ENCODE data around the gene SEC24D.
A peak's percentile ranks its signal among the peaks of the same experiment; 100 is the strongest.
"Not testable (repeated sequence)": the region's sequence is repeated elsewhere in the genome, so short reads cannot be mapped to it uniquely, and the experiment has no call there.

The SEC24D gene

DNA sequence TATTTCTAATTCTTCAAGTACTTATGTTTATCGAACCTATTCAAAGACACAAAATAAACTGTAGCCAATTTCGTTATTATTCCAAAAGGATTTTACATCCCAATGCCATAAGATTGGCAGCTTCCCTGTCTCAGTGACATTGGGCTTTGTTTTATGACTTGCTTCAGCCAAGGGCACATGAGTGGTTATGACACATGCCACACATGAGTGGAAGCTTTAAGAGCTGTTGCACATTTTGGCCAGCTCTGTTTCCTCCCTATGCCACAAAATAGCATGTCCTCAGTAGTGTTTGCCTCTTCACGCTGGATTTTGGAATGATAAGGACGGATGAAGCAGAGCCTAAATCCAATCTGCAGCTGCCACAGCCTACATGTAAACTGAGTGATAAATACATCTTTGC, 21.9 kb downstream of the SEC24D start:
- no peak for DNase-seq

DNA sequence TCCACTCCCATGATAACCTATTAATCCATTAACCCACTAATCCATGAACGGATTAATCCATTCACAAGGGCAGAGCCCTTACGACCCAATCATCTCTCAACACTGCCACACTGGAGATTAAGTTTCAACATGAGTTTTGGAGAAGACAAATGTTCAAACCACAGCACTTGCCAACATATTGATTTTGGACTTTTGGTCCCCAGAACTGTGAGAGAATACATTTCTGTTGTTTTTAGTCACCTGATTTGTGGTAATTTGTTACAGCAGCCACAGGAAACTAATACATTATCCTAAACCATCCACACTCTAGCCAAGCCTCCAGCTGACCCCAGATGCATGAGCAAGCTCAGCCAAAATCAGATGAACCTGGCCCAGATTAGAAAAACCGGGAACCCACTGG, 22.4 kb downstream of the SEC24D start:
- DNase-seq: no peak

- DNase-seq: no peak
Measured at GRCh38 chr4:118811832-118812231, 24.1 kb downstream of the SEC24D start.

- no peak for DNase-seq
Measured at GRCh38 chr4:118810991-118811764, 24.7 kb downstream of the SEC24D start.

DNA sequence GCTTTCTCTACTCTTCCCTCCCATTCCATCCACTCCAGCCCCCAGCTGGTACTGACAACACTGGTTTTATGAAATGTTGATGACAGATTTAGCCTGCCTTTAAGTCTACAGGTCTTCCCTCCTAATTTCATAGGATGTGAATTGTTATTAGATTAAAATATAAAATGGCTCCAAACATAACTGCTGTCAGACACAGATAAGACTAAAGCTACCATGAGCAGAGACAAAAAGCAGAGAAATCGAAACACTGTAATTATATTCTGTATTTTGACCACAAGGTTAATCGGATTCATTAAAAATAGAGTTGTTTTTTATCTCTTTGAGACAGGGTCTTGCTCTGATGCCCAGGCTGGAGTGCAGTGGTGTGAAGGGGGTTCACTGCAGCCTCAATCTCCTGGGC, 28.3 kb downstream of the SEC24D start:
- no peak for DNase-seq

DNA sequence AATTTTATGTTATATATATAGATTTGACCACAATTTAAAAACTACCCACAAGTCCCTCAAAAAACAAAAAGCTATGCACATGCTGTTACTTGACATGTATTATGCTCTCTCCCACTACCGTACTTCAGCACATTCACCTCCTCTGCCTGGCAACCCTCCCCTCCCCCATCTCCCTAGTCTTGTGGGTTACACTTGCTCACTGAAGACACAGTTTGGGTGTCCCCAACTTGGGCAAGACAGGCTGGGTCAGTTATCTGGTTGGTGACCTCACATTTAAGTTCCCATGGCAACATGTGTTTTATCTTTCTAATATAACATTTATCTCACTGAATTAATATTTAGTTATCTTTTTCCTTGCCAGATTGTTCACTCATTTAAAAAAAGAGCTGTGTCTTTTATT, 32.7 kb downstream of the SEC24D start:
- no peak for DNase-seq

GRCh38 chr4:118801895-118802575, 33.9 kb downstream of the SEC24D start:
- no peak for DNase-seq

- DNase-seq: peak in 2 of 56 donors; percentile 6 to 16
Measured at GRCh38 chr4:118799231-118799942, 36.5 kb downstream of the SEC24D start.

DNA sequence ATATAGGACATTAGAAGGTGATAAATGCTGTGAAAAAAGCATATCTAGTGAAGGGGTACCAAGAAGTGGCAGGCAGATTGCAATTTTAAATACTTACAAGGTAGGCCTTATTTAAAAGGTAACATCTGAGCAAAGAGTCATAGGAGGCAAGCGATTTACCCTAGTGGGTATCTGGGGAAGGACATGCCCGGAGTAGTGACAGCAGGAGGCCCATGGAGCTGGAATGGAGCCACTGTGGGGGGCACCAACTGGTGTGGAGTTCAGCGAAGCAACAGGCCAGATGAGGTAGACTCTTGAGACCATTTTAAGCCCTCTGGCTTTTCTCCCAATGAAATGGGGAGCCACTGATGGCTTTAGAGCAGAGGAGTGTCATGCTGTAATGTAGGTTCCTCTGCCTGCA, 37.3 kb downstream of the SEC24D start:
- no peak for DNase-seq

DNA sequence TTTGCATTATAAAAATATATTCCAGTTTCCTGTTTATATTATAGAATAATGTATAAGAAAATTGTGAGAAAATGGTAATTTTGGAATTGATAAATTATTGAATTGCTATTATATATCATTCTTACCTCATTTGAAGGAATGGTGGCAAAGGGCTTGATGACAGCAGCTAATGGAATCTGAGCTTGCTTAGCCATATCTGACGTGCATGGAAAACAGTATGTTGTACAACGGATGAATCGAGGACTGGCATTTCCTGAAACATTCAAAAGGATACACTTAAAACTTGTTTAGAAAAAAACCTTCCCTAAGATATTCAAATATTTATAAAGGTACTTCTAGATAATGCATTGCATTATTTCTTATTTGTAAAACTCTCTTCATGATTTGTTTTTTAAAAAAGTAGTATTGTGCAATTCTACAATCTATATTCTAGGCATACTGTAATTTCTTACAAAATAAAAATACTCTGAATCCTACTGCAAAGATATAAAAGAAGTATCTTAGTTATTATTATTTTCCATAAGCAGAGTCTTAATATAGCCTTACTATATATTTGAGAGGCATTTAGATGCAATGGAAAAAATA, 38.3 kb downstream of the SEC24D start:
- DNase-seq: no peak

GRCh38 chr4:118791690-118792446, 44.1 kb downstream of the SEC24D start:
- not testable (repeated sequence) for DNase-seq

GRCh38 chr4:118790544-118790943, 45.4 kb downstream of the SEC24D start:
- no peak for DNase-seq

GRCh38 chr4:118788911-118789310, 47.0 kb downstream of the SEC24D start:
- DNase-seq: no peak

DNA sequence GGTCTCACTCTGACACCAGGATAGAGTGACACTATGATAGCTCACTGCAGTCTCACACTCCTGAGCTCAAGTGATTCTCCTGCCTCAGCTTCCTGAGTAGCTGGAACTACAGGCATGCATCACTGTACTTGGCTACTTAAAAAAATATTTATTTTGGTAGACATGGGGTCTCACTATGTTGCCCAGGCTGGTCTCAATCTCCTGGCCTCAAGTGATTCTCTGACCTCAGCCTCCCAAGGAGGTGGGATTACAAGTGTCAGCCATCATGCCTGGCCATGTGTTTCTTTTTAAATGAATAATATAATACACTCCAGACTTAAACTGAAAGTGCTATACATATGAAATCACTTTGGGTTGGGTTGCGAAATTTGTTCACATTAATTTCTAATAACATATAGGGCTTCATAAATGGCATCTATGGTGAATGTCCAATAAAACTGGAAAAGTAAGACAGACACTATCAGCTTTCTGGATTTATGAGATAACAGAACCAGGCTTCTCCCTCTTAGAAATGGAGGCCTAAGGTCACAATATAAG, 48.0 kb downstream of the SEC24D start:
- DNase-seq: no peak

- DNase-seq: no peak
Measured at GRCh38 chr4:118784776-118785175, 51.1 kb downstream of the SEC24D start.

DNA sequence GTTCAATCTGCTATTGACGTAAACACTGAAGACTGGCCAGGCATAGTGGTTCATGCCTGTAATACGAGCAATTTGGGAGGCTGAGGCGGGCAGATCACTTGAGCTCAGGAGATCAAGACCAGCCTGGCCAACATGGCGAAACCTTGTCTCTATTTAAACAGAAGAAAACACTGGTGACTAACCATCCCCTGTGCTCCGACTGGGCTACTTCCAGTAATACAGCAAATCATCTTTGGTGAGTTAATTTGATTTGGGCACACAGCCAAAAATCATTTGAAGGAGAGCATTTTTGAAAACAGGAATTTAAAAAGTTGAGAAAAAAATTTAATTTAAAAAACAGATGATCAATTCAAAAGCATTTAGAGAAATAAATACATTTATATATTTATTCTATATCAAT, 52.0 kb downstream of the SEC24D start:
- no peak for DNase-seq

- DNase-seq: not testable (repeated sequence)
Measured at GRCh38 chr4:118782886-118783285, 53.0 kb downstream of the SEC24D start.

DNA sequence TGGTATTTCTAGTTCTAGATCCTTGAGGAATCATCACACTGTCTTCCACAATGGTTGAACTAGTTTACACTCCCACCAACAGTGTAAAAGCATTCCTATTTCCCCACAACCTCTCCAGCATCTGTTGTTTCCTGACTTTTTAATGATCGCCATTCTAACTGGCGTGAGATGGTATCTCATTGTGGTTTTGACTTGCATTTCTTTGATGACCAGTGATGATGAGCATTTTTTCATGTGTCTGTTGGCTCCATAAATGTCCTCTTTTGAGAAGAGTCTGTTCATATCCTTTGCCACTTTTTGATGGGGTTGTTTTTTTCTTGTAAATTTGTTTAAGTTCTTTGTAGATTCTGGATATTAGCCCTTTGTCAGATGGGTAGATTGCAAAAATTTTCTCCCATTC, 58.3 kb downstream of the SEC24D start:
- DNase-seq: not testable (repeated sequence)

GRCh38 chr4:118776955-118777640, 58.8 kb downstream of the SEC24D start:
- not testable (repeated sequence) for DNase-seq
